VCaP (cell line): ENCODE measurements around the gene ACAD9.

ENCODE experiments used
- H3K27ac ChIP-seq: fragments of 450-650 bp; 2 replicates; pipeline ENCODE4 v1.5.1; 2017
- CTCF ChIP-seq: fragments of 450-650 bp; conservative IDR thresholded peaks from 2 replicates; pipeline ENCODE4 v1.5.1; 2017; ENCODE audit warnings: mild to moderate bottlenecking, moderate library complexity

ACAD9 gene

GRCh38 chr3:128845778-128846485 lies 33.5 kb upstream of the ACAD9 start:
- no peak overlapping the region for H3K27ac ChIP-seq
- TF ChIP-seq CTCF = peak; percentile 53

- no peak for TF ChIP-seq CTCF
- no peak overlapping the region for H3K27ac ChIP-seq
Observed at GRCh38 chr3:128846486-128846891, 32.9 kb upstream of the ACAD9 start.

- no peak for TF ChIP-seq CTCF
- no peak overlapping the region for H3K27ac ChIP-seq
Observed at GRCh38 chr3:128847666-128848370, 31.6 kb upstream of the ACAD9 start.

- no peak for TF ChIP-seq CTCF
- no peak overlapping the region for H3K27ac ChIP-seq
Observed at GRCh38 chr3:128848936-128849335, 30.5 kb upstream of the ACAD9 start.

GRCh38 chr3:128849911-128850455 lies 29.4 kb upstream of the ACAD9 start:
- no peak overlapping the region for H3K27ac ChIP-seq
- 0 out of 2 replicates have a peak, but pooled peaks have one; percentile 17 for TF ChIP-seq CTCF

- no peak overlapping the region for H3K27ac ChIP-seq
- TF ChIP-seq CTCF = no peak
Observed at GRCh38 chr3:128850544-128850943, 28.9 kb upstream of the ACAD9 start.

GRCh38 chr3:128851601-128852000 lies 27.8 kb upstream of the ACAD9 start:
- H3K27ac ChIP-seq = no peak overlapping the region
- no peak for TF ChIP-seq CTCF
